AG09319 (cell line): ENCODE data around the gene SPART.

Source experiments
- DNase-seq: peaks from one replicate; pipeline ENCODE4 v3.0.0-alpha.2; 2010; ENCODE audit warnings: low read depth; ENCODE audit errors: extremely low read depth
- CTCF ChIP-seq: IDR thresholded peaks from 2 replicates; pipeline ENCODE4 v1.5.1; 2011; ENCODE audit warnings: low read depth, mild to moderate bottlenecking, inconsistent platforms, low read length, moderate library complexity

The SPART gene

GRCh38 chr13:36346222-36347083 lies at the start of gene SPART:
Gene SPART (minus strand): TSS chr13:36346394. CDS start chr13:36335830, 10,564 bp downstream.
- peak; percentile 100 for TF ChIP-seq CTCF
- DNase-seq, result peak; percentile 83

GRCh38 chr13:36395280-36395679 lies 49.1 kb upstream of the SPART start:
- peak; percentile 66 for TF ChIP-seq CTCF
- peak; percentile 40 for DNase-seq

- TF ChIP-seq CTCF, result no peak
- DNase-seq, result no peak
Measured at GRCh38 chr13:36385489-36385888, 39.3 kb upstream of the SPART start.

GRCh38 chr13:36382030-36382429 lies 35.8 kb upstream of the SPART start:
- TF ChIP-seq CTCF, result no peak
- DNase-seq, result no peak

GRCh38 chr13:36377826-36378468 lies 31.8 kb upstream of the SPART start:
- no peak for TF ChIP-seq CTCF
- DNase-seq, result no peak

- no peak for TF ChIP-seq CTCF
- DNase-seq, result no peak
Measured at GRCh38 chr13:36374063-36374462, 27.9 kb upstream of the SPART start.

GRCh38 chr13:36371185-36371584 lies 25.0 kb upstream of the SPART start:
- no peak for TF ChIP-seq CTCF
- no peak for DNase-seq
